Measurements from ENCODE around the gene PAPPA2. TPM values are rescaled to one million over a fixed set of nuclear protein-coding genes. Genes with fewer than 3 reads are reported as not detected.

PAPPA2 gene
- total and polyA plus RNA-seq, 2 of the 8 experiments (the other 6 are each of a cell fraction or from before 2014, with no cell fraction given) = 0.08 to 0.88 TPM

DNA sequence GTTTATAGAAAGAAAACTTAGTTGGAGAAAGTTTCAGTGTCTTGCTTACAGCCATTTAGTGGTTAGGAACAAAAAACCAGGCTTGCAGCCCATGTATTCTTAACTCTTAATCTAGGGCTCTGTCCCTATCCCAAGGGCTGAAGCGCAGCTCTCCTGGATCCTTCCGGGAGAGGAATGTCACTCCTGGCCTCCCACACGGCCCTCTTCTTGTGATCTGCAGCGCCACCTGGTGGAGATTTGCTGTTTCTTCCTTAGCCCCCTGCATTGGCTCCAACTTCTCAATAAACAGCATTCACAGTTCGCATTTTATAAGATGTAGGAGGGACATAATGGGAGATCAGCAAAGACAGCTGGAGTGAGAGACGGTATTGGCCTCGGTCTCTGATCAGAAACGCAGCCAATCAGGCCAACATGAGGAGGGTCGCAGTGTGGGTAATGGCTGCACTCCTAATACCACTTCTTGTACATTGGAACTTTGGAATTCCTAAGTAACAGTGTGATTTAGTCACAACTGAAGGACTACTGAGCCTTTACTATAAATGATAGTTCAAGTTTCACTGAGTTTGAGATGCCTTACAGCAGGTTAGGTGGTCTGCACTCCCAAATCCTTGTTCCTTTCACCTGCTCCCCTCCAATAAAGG is 418.1 kb downstream of the PAPPA2 start:
- no peaks in the 10 kb centered on the region for H3K23me2 ChIP-seq (ENCODE audit: low read depth, low read length)
- H3K36me3 ChIP-seq (ENCODE audit: control insufficient read depth in 2 of 4, insufficient read depth in 4 of 4, low read length in 3 of 4) = no peaks in the 10 kb centered on the region
- H4K5ac ChIP-seq (ENCODE audit: insufficient read length, low read depth, low read length) = no peak overlapping the region
- no peak overlapping the region for H3K23ac ChIP-seq (ENCODE audit: insufficient read length)
- H3K79me1 ChIP-seq (ENCODE audit: low read depth, low read length) = no peaks in the 10 kb centered on the region
- no peak overlapping the region for H2BK120ac ChIP-seq (replicated peaks; ENCODE audit: low read depth, low read length)
- DNase-seq (ENCODE audit: low read depth in 1 of 2, low spot score in 2 of 2) (peak; percentile 64 to 90), FAIRE-seq (peak; percentile 74)
- 26% methylated on average over 9 of the region's 9 CpGs; no CpG with 5 or more reads in 1 of the 2 experiments for WGBS, 2 experiments (ENCODE audit: extremely low coverage in 1 of 2, insufficient coverage in 1 of 2, insufficient read length in 1 of 2, insufficient replicate concordance in 2 of 2, low coverage in 1 of 2, low lambda C conversion rate in 2 of 2, missing lambda C conversion rate in 1 of 2)
- no peak overlapping the region for H3K14ac ChIP-seq (ENCODE audit: insufficient read length)
- no peak overlapping the region for H2AK5ac ChIP-seq (ENCODE audit: low read depth, low read length)
- ChIA-PET POLR2A (ENCODE audit: partially characterized antibody) (interaction anchor here (0.6 kb wide), 1 partner anchor 502 kb away, joined by 3 read pairs; no protein-coding TSS in a partner anchor), CTCF (ENCODE audit: partially characterized antibody) (interaction anchor here (0.6 to 7.9 kb wide), 29 partner anchors 10 to 1288 kb away, joined by 3 to 59 read pairs (median 3); no protein-coding TSS in a partner anchor)
- no peak overlapping the region for H2BK15ac ChIP-seq (ENCODE audit: low read length)
- no peak overlapping the region for H2BK12ac ChIP-seq (ENCODE audit: low read depth, low read length)
- no peak overlapping the region for H2BK20ac ChIP-seq (ENCODE audit: low read length)
- no peaks in the 10 kb centered on the region for H3K79me2 ChIP-seq (ENCODE audit: control insufficient read depth in 1 of 2, insufficient read depth in 2 of 2, low read length in 2 of 2)
- no peak overlapping the region for H3K27ac ChIP-seq (ENCODE audit: low read depth, low read length)
- no peaks in the 10 kb centered on the region for H3K9me3 ChIP-seq (ENCODE audit: insufficient read depth in 2 of 2, low read depth in 1 of 2, low read length in 1 of 2)
- no peak overlapping the region for H3K9ac ChIP-seq (replicated peaks in 1 of 4; ENCODE audit: extremely low read depth in 1 of 4, low read depth in 3 of 4, low read length in 3 of 4)
- H3K4me2 ChIP-seq (ENCODE audit: insufficient read depth in 1 of 2, low read depth in 2 of 2, low read length in 2 of 2) = no peak overlapping the region
- H4K8ac ChIP-seq (ENCODE audit: extremely low read depth, insufficient read depth, low read length) = no peak overlapping the region
- H3K56ac ChIP-seq (replicated peaks; ENCODE audit: insufficient read length, low read depth, low read length) = no peak overlapping the region
- TF ChIP-seq TEAD4 (IDR thresholded peaks at IDR 0.05; ENCODE audit: low read depth, low read length) = 0 out of 2 replicates have a peak, but pooled peaks have one; percentile 65
- TF ChIP-seq CTCF (IDR thresholded peaks at IDR 0.05; ENCODE audit: control extremely low read depth in 1 of 3, insufficient read depth in 1 of 3, low read depth in 1 of 3, low read length in 3 of 3) = peak; percentile 67 to 93 (median 79)
- no peak for TF ChIP-seq KDM1A (IDR thresholded peaks at IDR 0.05; ENCODE audit: borderline replicate concordance, low read length)
- no peak for TF ChIP-seq CBX5 (IDR thresholded peaks at IDR 0.05; ENCODE audit: low read depth, low read length)
- peak; percentile 88 to 92 for TF ChIP-seq RAD21 (IDR thresholded peaks at IDR 0.05 in 1 of 2, conservative IDR thresholded peaks at IDR 0.05 in 1 of 2; ENCODE audit: low read depth in 2 of 2, low read length in 2 of 2)
- 0 out of 2 replicates have a peak, but pooled peaks have one; percentile 8 for TF ChIP-seq JUND (IDR thresholded peaks at IDR 0.05; ENCODE audit: low read length)
- no peak for TF ChIP-seq CTBP2 (IDR thresholded peaks at IDR 0.05; ENCODE audit: borderline replicate concordance, insufficient read depth, insufficient read length, low read length)
- H3K18ac ChIP-seq (ENCODE audit: extremely low read depth, low read length) = no peak overlapping the region
- no peaks in the 10 kb centered on the region for H3K4me1 ChIP-seq (replicated peaks in 1 of 4; ENCODE audit: control insufficient read depth in 3 of 4, insufficient read depth in 4 of 4, low read length in 3 of 4)
- H3K4me3 ChIP-seq (ENCODE audit: extremely low read depth in 1 of 4, insufficient read depth in 2 of 4, low read depth in 3 of 4, low read length in 4 of 4) = no peak overlapping the region
- no peaks in the 10 kb centered on the region for H4K20me1 ChIP-seq (replicated peaks in 1 of 2; ENCODE audit: control insufficient read depth in 1 of 2, insufficient read depth in 2 of 2, low read length in 2 of 2)
- H2AFZ ChIP-seq (ENCODE audit: low read length) = no peak overlapping the region
- no peak overlapping the region for H4K91ac ChIP-seq (replicated peaks; ENCODE audit: insufficient read length, low read length)
- no peak overlapping the region for H2BK5ac ChIP-seq (ENCODE audit: low read depth, low read length)
- H3K27me3 ChIP-seq (replicated peaks in 1 of 4; ENCODE audit: control insufficient read depth in 3 of 4, extremely low read depth in 1 of 4, insufficient read depth in 3 of 4, low read length in 3 of 4) = no peaks in the 10 kb centered on the region
- no peak overlapping the region for H3K4ac ChIP-seq (replicated peaks; ENCODE audit: insufficient read length, low read depth, low read length)
